Activated effector memory CD4-positive, alpha-beta T cell treated with anti-CD3 and anti-CD28 coated beads, Interleukin-2, amount 50 U/mL, for 16 hours (primary cell): ENCODE results near the gene AGPAT3.
"Not testable (repeated sequence)": the region's sequence is repeated elsewhere in the genome, so short reads cannot be mapped to it uniquely, and the experiment has no call there.

ENCODE experiments used
- DNase-seq: peaks from one replicate; pipeline ENCODE4 v3.0.0-alpha.2; 2020

The AGPAT3 gene, protein sequence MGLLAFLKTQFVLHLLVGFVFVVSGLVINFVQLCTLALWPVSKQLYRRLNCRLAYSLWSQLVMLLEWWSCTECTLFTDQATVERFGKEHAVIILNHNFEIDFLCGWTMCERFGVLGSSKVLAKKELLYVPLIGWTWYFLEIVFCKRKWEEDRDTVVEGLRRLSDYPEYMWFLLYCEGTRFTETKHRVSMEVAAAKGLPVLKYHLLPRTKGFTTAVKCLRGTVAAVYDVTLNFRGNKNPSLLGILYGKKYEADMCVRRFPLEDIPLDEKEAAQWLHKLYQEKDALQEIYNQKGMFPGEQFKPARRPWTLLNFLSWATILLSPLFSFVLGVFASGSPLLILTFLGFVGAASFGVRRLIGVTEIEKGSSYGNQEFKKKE

DNA sequence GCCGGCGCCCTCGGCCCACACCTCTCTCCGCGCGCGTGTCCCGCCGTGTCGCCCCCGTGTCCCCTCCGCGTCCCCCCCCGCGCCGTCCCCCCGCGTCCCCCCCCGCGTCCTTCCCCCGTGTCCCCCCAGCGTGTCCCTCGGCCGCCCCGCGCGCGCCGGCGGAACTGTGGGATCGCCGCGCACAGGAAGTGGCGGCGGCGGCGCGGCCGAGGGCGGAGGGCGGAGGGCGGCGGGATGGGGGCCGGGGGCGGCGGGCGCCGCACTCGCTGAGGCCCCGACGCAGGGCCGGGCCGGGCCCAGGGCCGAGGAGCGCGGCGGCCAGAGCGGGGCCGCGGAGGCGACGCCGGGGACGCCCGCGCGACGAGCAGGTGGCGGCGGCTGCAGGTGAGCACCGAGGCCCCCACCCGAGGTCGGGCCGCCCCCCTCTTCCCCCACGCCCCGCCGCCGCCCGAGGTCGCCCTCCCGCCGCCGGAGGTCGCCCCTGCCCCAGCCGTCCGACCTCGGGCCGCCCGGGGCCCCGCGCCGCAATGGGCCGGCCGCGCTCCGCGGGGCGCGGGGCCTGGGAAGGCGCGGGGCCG lies at the start of gene AGPAT3:
AGPAT3 (plus strand) TSS at position 262 of the 578 bp plus-strand sequence. CDS start 94,459 bp downstream, outside the sequence.
- peak; percentile 79 for DNase-seq

DNA sequence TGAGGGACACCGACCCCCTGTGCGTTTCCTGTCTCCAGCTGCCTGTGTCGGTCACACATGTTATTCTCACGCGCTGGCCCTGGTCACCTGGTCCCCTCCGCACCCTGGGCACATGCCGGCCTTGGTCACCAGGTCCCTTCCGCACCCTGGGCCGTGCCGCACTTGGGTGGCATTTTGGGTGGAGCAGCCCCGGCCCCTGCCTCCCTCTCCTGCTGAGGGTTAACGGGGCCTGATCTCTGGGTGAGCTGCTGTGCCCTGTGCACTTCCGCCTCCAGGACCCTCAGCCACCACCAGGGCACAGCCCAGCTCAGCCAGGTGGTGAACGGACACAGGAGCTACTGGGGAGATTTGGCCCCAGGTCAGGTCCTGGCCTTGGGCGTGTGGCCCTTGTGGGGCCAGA lies 49.0 kb upstream of the AGPAT3 start:
- DNase-seq: no peak

DNA sequence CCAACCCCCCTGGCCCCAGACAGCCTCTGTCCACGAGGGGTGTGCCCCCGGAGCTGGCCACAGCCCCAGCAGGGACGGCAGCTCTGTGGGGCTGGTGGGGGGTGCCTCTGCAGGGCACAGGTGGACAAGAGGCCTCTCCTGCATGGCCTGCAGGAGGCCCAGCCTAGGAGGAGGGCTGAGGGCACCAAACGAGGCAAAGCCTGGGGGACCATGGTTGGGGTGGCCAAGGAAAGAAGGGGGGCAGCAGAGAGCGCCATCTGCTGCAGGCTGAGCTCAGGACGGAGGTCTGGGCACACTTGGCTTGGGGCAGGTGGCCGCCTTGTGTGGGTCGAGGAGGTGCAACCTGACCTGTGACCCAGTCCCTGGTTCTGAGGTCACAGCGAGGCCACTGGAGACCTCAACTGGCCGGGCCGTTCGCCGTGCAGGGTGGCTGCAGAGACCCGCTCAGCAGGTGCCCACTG lies 48.4 kb upstream of the AGPAT3 start:
- DNase-seq: no peak

DNA sequence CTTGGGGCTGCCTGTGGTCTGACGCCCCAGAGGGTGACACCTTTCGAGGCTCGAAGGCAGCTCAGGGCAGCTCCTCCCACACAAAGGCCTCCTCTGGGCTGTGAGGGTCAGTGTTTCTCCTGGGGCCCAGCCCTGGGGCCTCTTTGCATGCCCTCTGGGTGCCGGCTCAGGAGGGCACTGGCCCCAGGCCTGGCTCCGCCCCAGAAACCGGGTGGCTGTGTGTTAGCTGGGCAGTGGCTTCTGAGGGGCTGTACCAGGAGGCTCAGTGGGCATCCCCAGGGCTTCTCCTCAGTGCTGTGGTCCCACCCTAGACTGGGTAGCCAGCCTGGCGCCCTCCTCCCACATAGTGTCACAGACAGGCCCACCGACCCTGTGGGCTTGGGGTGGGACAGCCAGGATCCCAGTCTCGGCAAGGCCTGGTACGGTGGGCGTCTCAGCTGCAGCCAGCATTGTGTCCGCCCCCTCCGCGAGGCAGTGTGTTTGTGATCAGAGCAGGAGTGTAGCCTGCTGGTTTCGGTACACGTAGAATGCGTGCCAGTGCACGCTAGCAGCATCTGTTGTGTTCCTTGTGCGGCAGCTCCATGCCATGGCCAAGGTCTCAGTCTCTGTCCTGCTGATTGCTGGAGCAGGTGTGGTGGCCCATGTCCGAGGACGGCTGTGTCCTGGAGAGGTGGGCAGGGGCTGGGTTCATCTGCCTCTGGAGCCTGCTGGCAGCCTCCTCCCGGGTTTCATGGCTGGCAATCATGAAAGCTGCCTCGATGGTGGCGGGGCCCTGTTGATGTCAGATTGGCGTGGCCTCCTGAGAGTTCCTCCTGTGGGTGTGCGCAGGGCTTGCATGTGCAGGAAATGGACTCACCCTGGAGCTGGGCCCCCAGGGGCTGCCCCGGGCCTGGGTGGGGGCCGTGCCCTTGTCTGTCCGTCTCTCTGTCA lies 47.6 kb upstream of the AGPAT3 start:
- DNase-seq: no peak

DNA sequence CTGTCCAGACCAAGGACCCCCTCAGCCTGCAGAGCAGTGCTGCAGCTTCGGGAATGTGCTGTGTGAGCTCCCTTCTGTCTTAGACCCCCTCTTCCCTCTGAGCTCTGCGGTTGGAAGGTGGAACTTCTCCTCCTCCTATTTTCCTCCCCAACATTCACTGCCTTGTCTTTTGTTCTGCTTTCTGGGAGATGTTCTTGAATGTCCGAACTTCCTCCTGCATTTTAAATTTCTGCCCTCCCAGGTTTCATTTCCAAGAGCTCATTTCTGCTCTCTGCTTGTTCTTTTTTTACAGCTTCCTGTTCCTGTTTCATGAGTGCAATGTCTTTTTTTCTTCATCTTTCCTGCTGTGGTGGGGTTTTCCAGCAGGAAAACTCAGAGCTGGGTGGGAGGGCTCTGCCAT lies 46.3 kb upstream of the AGPAT3 start:
- no peak for DNase-seq

DNA sequence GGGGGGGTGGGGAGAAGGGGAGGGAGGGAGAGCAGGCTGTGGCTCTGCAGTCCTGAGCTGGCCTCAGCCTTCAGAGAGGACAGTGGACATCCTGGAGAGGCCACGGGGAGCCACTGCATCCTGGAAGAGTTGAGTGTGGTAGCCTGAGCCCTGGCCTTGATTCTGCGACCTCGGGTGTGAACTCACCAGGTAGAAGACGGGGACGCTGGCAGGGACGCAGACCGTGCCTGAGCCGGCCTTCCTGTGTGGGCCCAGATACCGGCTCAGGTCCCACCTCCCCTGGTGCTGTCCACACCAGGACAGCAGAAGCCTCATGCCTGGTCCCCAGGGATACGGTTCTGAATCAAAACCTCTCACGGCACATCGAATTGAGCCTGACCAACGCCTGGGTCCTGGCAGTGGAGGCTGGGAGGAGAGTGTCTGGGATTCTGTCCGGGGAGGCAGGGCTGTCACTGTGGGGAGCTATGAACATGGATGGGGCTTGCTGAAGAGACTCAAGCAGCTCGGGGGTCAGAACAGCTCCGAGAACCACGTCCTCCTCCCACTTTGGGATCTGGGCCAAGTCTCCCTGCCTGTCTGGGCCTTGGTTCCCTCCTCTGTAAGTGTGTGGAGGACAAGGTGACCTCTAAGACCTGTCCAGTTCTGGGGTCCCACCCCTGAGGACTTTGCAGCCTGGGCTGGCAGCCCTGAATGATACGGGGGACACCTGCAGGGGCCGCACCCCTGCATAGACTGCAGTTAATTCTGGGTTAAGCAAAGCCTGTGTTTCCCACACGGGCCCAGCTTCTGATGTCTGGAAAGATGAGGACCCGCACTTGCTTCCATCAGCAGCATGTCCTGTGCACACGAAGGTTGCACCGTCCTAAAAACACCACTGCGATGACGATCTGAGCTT lies 45.3 kb upstream of the AGPAT3 start:
- DNase-seq: no peak

DNA sequence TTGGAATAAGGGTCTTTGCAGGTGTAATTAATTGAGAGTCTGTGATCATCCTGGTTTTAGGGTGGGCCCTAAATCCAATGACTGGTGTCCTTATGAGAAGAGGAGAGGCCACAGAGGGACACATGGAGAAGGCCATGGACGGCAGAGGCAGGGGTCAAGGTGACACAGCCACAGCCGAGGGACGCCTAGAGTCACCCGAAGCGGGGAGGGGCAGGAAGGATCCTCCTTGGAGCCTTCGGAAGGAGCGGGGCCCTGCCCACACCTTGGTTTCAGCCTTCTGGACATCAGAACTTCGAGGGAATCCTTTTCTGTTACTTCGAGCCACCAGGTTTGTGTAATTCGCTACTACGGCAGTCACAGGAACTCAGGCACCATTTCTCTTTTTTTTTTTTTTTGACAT lies 44.6 kb upstream of the AGPAT3 start:
- DNase-seq: no peak

DNA sequence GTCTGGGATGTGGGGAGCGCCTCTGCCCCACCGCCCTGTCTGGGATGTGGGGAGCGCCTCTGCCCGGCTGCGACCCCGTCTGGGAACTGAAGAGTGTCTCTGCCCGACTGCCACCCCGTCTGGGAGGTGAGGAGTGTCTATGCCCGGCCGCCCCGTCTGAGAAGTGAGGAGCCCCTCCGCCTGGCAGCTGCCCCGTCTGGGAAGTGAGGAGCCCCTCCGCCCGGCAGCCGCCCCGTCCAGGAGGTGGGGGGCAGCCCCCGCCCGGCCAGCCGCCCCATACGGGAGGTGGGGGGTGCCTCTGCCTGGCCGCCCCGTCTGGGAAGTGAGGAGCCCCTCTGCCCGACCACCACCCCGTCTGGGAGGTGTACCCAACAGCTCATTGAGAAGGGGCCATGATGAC lies 42.9 kb upstream of the AGPAT3 start:
- not testable (repeated sequence) for DNase-seq

DNA sequence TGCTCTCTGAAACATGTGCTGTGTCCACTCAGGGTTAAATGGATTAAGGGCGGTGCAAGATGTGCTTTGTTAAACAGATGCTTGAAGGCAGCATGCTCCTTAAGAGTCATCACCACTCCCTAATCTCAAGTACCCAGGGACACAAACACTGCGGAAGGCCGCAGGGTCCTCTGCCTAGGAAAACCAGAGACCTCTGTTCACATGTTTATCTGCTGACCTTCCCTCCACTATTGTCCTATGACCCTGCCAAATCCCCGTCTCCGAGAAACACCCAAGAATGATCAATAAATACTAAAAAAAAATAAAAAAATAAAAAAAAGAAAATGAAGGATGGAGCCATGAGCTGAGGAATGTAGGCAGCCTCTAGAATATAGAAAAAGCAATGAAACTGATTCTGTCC lies 42.3 kb upstream of the AGPAT3 start:
- DNase-seq: not testable (repeated sequence)

DNA sequence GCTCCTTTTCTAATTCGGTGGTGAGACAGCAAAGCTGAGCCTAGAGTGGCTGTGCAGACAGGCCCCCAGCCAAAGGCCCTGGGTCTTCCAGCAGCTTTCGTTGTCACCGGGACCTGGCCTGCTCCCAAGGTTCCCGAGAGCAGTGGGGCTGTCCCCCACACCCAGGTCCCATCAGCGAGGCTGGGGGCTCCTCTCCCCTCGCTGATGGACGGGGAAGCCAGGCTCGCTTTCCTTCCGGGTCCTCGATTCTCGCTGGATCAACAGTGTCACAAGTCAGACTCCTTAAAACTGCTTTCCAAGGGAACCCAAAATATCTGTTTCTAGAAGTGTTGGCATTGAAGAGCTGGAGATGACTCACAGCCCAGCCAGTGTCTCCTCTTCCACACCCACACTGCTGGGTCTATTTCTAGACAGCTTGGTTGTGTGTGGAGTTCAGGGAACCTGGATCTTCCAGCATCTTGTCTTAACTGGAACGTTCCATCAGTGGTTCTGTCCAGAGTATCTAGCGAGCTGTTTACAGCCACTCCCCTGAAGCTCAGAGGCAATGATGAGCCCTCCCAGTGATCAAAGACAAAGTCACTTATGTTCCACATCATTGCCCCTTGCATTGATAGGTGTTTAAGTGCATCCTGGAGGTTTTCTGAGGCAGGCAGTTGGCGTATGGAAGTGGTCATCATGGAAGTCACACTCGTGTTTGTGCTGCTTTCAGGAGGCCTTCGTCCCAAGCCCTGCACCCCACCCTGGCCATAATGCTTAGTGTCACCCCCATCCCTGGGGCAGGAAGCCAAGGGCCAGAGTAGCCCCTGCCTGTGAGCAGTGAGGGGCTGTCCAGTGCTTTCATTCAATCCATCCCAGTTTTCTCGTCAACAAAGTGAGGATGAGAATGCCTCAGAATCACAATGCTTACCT lies 40.4 kb upstream of the AGPAT3 start:
- no peak for DNase-seq

DNA sequence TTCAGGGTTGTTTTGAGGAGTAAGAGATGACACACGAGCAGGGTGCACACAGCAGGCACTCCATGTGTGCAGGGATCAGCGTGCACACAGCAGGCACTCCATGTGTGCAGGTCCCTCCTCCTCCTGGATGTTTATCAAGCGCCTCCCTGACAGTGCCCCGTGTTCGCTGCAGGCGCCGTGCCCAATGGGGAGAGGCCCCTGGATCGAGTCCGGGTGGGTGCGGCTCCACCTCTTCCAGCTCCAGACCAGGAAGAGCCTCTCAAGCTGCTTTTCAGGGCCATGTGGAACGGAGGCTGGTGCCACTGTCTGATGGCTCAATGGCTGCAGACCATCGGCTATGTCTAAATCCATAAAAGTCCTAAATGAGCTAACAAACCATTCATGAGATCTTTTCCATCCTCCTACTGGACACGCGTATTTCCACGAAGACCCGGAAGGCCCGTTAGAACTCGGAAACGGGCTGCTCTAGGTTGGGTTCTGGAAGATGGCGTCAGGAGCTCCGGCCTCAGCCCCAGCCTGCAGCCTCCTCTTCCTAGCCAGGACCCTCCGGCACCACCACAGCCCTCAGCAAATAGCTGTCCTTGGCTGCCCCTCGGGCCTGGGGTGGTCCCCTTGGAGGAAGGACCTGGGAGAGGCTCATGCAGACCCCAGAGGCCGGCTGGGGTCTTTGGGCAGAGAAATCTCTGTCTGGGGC lies 39.6 kb upstream of the AGPAT3 start:
- DNase-seq: no peak

DNA sequence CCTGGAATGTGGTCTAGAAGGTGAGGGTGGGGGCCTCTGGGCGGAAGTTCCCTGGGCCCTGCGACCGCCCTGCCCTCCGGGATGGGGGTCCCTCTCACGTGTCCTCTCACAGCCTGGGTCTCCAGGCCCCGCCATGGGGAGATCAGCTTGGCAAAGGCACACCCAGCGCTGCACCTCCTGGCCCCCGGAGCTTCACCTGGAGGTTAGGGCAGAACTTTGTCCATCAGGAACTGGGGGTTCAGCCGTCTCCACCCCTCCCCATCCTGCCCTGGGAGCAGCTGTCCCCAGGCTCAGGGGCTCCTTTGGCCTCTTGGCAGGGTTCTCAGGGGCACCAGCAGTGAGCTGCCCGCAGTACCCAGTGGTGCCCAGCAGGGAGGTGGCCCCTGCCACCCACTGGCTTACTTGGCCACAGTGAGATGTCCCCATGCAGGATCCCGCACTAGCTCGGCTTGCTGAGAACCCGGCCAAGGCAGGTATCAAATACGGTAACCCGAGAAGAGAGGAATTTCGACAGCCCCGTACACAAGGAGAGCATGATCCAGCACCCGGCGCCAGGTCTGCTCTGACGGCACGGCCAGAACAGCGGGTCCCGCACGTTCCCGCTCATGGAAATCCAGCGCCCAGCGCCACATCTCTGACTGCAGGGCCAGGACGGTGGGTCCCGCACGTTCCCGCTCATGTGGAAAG lies 38.9 kb upstream of the AGPAT3 start:
- no peak for DNase-seq

DNA sequence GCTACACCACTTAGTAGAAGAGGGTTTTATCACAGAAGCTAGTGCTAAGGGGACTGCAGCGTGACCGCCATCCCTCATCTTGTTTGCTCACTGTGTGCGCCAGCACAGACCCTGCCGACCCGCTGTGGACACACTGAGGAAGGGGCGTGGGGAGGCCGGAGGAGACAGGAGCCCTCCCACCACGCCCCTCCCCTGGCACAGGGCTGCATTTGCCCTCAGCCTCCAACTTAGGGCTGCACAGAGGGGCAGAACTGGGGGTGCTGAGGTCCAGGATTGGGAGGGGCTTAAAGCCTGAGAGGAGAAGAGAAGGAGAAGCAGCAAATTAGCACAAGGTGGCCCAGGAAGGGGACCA lies 38.4 kb upstream of the AGPAT3 start:
- DNase-seq: no peak

DNA sequence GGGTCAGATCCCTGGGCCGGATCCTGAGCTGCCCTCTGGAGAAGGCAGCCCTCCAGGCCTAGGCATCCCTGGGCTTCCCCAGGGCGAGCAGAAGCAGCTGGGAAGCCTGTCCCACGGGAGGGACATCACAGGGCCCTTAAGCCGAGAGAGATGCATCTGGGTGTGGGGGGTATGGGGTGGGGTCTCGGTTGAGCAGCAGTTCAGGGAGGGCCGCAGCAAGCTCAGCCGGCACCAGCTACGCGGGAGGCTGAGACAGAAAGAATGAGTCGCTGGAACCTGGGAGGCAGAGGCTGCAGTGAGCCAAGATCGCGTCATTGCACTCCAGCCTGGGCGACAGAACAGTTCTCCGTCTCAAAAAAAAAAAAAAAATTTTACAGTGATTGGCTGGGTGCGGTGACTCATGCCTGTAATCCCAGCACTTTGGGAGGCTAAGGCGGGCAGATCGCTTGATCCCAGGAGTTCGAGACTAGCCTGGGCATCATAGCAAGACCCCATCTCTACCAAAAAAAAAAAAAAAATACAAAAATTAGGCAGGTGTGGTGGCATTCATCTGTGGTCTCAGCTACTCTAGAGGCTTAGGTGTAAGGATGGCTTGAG lies 37.9 kb upstream of the AGPAT3 start:
- no peak for DNase-seq

DNA sequence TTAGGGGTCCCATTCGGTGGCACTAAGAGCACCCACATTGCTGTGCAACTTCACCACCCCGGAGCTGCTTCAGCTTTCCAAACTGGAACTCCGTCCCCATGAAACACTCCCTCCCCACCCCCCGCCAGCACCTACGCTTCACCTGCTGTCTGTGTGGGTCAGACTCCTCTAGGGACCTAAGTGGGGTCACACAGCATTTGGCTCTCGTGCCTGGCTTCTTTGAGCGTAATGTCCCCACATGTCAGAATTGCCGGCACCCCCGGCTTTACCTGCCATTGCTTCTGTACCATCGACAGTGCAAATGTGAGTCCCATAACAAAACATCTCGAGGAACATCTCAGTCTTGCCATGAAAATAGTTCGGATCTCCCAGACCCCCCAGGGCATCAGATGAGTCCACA lies 35.9 kb upstream of the AGPAT3 start:
- no peak for DNase-seq

DNA sequence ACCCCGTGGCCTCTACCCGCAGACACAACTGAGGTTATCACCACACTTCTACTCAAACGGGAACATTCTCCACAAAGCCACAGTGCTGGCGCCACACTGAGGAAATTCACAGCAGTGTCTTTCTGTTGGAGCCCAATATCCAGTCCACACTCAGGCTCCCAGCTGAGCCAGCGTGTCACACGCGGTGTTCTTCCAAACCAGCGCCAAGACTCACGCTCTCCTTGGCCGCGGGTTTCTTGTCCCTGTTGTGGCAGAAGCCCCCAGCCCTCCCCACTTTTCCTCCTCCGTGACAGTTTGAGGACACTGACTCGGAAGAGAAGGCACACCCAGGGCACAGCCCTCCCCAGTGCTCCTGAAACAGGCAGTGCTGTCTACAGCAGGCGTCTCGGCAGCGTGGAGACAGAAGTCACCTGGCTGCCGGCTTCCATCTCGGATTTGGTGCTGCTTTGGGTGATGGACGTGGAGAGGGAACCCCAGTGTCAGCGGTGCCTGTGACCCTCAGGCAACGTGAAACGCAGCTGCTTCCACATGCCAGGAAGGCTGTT lies 35.4 kb upstream of the AGPAT3 start:
- DNase-seq: no peak

DNA sequence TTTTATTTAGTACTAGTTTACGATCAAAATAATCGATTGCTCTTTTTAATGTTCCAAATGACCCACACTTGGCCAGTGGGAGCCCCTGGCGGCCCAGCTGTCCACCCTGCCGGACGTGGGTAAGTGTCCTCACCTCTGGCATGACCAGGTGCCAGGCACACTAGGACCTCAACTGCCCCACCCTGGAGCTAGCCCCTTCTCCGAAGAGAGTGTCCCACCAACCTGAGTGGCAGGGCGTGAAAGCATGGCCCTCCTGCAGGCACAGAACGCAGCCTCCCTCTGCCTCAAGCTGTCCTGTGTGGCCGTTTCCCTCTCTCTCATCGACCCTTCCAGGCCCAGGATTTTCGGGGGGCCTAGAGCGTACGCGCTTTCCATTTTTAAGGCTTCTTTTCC lies 32.9 kb upstream of the AGPAT3 start:
- DNase-seq: no peak

DNA sequence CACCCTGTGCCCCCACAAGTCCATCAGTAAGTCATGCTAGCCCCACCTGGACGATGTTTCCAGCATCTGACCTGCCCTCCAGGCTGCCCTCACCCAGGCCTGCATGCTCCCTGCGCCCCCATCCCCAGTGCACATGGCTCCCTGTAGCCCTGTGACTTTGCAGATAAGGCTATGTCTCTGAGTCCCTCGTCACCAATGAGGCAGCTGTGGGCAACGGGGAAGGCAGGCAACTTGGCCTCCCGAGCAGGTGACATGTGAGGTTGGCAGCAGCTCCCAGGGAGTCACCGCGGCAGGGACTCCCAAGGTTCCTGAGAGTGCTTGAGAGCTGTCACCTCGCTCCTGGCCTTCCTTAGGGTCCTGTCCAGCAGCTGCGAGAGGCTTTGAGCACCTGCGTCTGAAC lies 32.4 kb upstream of the AGPAT3 start:
- no peak for DNase-seq

DNA sequence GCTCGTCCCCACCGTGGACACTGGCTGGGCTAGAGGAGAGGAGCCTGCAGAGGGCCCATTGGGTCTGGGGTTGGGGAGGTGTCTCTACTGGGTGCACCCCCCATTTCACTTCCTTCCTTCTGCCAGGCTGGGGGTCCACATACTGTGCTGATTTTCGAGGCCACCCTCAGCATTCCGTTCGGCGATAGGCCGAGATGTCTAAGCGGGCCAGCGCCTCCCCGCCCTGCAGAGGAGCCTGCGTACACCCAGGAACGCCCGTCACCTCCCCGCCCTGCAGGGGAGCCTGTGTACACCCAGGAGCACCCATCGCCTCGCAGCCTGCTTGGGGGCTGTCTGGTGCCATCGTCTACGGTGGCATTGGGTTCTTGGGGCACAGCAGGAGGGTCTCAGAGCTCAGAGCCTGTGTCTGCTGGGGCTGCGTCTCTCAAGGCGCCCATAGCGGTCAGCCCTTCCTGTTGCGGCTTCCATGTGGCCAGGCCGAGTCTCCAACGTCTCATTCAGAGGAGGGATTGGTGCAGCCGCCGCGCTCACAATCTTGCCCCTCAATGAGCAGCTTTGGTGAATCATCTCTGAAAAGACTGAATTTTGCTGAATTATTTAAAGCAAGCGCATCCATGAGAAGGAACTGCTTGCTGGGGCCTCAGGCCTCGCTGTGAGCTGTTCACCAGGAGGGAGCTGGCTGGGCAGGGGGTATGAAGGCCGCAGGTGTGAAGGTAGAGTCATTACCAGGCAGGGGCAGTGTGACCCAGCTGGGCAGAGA lies 30.7 kb upstream of the AGPAT3 start:
- no peak for DNase-seq
